Natural killer cell treated with Interleukin-12 subunit alpha and Interleukin-12 subunit beta and Interleukin-15 and Interleukin-18, amount 100 ng/mL, for 72 hours (primary cell): ENCODE measurements around the gene SPATA21. TPM values are rescaled to one million over a fixed set of nuclear protein-coding genes. Genes with fewer than 3 reads are reported as not detected.
A peak's percentile ranks its signal among the peaks of the same experiment; 100 is the strongest.
"Not testable (repeated sequence)": the region's sequence is repeated elsewhere in the genome, so short reads cannot be mapped to it uniquely, and the experiment has no call there.

ENCODE experiments used
- ATAC-seq, 2 donors: fragments of 150-1000 bp; cut with Tn5 transposase in 1 of 2; sonication (Bioruptor Pico), chemical (Tn5 transposase) in 1 of 2; 2 replicates each; pipeline ENCODE4 v1.10.0; 2021
- DNase-seq: peaks from one replicate; pipeline ENCODE4 v3.0.0; 2022; ENCODE audit warnings: low spot score
- H3K27ac Mint-ChIP-seq, 2 donors: 1 replicate in 1 of 2; 2 replicates in 1 of 2; pipeline ENCODE4 v1.8.0; 2022; ENCODE audit warnings: mixed read lengths in 2 of 2, mild to moderate bottlenecking in 1 of 2, moderate library complexity in 1 of 2
- H3K27me3 Mint-ChIP-seq, 2 donors: 1 replicate in 1 of 2; 2 replicates in 1 of 2; pipeline ENCODE4 v1.8.0; 2022; ENCODE audit warnings: mixed read lengths in 2 of 2
- H3K36me3 Mint-ChIP-seq: one replicate; pipeline ENCODE4 v1.8.0; 2022; ENCODE audit warnings: mixed read lengths
- H3K4me1 Mint-ChIP-seq, 2 donors: 1 replicate in 1 of 2; 2 replicates in 1 of 2; pipeline ENCODE4 v1.8.0; 2022; ENCODE audit warnings: low read depth in 2 of 2, mixed read lengths in 2 of 2, mild to moderate bottlenecking in 1 of 2
- H3K4me3 Mint-ChIP-seq: one replicate; pipeline ENCODE4 v1.8.0; 2022; ENCODE audit warnings: mixed read lengths
- H3K9me3 Mint-ChIP-seq: 2 replicates; pipeline ENCODE4 v1.8.0; 2022; ENCODE audit warnings: mixed read lengths
- total RNA-seq, 2 donors: library from RNA; stranded (reverse); gene quantifications; one replicate each; pipeline ENCODE4 v1.2.3, GENCODE V29; 2022

The SPATA21 gene
- total RNA-seq, 2 donors from 2014 or later, result not detected

DNA sequence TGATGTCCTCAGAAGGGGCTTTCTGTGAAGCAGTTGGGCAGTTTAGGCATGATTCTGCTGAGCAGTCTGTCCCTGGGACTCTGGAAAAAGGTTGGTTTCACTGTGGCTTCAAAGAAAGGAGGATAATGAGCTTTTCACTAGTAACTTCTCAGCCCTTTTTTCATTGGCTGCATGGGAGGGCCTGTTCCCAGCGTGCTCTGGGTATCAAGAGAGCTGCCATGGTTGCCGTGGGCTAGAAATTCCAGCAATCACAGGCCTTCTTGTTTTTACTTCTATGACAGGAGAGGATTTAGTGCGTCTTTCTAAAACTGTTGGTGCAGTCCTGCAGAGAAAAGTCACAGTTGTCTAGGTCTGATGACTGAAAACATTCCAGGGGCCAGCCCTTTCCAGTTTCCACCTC is 63.0 kb downstream of the SPATA21 start:
- ATAC-seq (no peak), DNase-seq (no peak)
- Mint-ChIP-seq H3K9me3 (peaks cover 6% of the 10 kb centered on the region), H3K36me3 (peaks cover 9% of the 10 kb centered on the region), H3K27me3 (no peaks in the 10 kb centered on the region), H3K27ac (peak overlapping the region; percentile 70 to 86), H3K4me3 (peak overlapping the region; percentile 55), H3K4me1 (peaks cover 69 to 75% of the 10 kb centered on the region in 2 donors)

DNA sequence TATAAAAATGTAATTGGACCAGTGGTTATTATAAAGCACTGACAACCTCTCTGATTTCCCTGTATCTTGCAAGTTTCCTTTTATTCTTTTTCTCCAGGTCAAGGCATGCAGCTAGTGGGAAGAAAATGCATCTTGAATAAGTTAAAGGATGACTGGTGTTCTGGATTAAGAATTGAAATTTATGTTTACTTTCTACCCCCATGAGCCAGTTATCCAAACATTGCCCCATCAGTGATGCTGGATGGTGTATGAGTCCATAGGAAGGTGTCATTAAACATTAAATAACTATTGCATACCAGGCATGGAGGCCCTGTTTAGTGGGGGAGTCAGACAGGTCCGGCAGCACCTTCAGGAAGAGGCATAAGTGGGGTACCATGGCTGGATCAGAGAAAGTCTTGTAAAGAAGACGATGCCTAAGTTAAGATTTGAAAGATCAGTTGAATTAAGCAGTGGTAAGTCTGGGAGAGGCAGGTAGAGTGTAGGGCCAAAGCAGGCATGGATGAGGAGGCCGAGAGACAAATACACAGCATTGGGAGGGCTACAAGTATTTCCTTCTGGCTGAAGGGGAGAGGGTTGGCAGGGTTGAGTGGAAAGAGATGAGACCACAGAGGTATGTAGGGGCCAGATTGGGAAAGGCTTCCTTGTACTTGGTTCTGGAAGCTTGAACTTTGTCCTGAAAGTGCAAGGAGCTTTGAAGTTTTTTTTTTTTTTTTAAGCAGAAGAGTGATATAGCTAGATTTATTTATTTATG is 64.5 kb downstream of the SPATA21 start:
- H3K4me1 Mint-ChIP-seq, result peaks cover 66 to 73% of the 10 kb centered on the region in 2 donors
- H3K9me3 Mint-ChIP-seq, result peaks cover 6% of the 10 kb centered on the region
- H3K4me3 Mint-ChIP-seq, result peak overlapping the region; percentile 80
- H3K36me3 Mint-ChIP-seq, result peaks cover 18% of the 10 kb centered on the region
- H3K27ac Mint-ChIP-seq, result peak overlapping the region; percentile 98 to 99
- ATAC-seq (no peak), DNase-seq (peak; percentile 6)
- H3K27me3 Mint-ChIP-seq, result no peaks in the 10 kb centered on the region

DNA sequence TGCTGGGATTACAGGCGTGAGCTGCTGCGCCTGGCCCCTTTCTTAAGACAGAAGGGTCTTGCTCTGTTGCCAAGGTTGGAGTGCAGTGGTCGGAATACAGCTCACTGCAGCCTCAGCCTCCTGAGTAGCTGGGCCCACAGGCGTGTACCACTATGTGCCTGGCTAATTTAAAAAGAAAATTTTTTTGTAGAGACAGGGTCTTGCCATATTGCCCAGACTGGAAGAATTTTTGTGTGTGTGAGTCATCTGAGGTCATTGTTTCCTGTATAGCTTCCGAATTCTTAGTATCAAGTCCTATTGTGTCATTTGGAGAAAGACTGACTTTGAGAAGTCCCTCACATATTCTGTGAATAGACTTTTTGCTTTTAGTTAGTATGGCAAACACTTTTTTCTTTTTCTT is 65.5 kb downstream of the SPATA21 start:
- DNase-seq, result peak; percentile 60
- Mint-ChIP-seq H3K4me3 (peak overlapping the region; percentile 80), H3K27me3 (no peaks in the 10 kb centered on the region), H3K4me1 (peaks cover 61 to 65% of the 10 kb centered on the region in 2 donors), H3K27ac (peak overlapping the region; percentile 98 to 99), H3K9me3 (peaks cover 6% of the 10 kb centered on the region), H3K36me3 (peaks cover 18% of the 10 kb centered on the region)
- peak; percentile 1 to 31 for ATAC-seq

DNA sequence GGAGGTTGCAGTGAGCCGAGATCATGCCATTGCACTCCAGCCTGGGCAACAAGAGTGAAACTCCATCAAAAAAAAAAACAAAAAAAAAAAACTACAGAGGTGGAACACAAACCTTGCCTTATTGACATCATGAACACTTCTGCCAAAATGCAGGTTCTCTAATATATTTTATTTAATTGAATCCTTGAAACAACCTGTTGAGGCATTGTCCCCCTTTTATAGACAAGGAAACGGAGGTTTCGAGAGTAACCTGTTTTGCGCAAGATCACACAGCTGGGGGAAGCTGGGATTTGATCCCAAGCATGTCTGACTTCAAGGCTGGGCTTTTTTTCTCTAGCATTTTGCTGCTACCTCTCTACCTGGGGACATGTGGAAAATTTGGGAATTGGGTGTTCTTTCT is 67.4 kb downstream of the SPATA21 start:
- peaks cover 18% of the 10 kb centered on the region for H3K36me3 Mint-ChIP-seq

DNA sequence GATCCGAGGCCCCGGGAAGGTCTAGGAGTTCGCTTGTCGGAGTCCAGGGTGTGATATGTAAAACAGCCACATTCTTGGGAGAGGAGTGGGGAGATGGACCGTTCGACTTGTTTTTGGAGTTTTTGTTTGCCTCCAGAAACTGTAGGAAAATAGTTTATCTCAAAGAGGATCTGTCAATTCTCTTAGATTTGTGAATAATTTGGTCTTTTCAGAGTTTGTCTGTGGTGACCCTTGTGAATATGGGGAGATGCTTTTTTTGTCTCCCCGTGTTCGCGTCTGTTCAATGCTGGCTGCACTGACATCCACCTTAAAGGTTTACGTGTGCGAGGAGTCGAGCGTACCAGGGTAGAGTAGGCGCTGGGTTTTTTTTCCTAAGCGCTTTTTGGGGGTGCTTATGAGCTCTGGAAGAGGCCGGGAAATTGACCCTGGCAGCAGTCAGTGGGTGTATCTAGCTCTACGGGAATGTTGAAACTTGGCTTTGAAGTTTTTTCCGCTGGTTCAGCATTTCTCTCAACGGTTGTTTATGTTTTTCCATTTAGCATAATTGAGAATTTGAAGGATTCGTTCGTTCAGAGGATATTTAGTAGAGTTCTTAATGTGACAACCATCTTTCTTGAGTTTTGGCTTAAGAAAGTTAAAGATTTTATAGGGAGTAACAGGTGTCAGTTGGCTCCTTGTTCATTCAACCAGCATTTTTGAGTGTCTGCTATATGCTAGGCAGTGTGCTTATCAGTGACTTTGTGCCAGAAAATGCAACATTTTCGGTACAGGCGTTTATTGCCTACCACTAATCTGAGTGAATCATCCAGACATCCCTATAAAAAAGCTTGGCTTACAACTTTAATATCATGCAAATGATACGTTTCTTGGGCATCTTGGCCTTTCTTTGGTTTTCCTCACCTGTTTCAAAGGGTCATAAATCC is 69.0 kb downstream of the SPATA21 start:
- Mint-ChIP-seq H3K4me1 (peaks cover 44 to 51% of the 10 kb centered on the region in 2 donors), H3K27ac (peak overlapping the region; percentile 95 to 98), H3K27me3 (no peaks in the 10 kb centered on the region), H3K36me3 (peaks cover 18% of the 10 kb centered on the region), H3K9me3 (peaks cover 6% of the 10 kb centered on the region), H3K4me3 (peak overlapping the region; percentile 84)
- peak; percentile 60 for DNase-seq
- ATAC-seq, result no peak

More for the DNA sequence above, 67.4 kb downstream of the SPATA21 start:
- no peaks in the 10 kb centered on the region for H3K27me3 Mint-ChIP-seq
- H3K4me3 Mint-ChIP-seq, result peak overlapping the region; percentile 84
- peaks cover 6% of the 10 kb centered on the region for H3K9me3 Mint-ChIP-seq
- H3K4me1 Mint-ChIP-seq, result peaks cover 49 to 52% of the 10 kb centered on the region in 2 donors
- DNase-seq, result peak; percentile 15
- H3K27ac Mint-ChIP-seq, result peak overlapping the region; percentile 95 to 98
- no peak for ATAC-seq

DNA sequence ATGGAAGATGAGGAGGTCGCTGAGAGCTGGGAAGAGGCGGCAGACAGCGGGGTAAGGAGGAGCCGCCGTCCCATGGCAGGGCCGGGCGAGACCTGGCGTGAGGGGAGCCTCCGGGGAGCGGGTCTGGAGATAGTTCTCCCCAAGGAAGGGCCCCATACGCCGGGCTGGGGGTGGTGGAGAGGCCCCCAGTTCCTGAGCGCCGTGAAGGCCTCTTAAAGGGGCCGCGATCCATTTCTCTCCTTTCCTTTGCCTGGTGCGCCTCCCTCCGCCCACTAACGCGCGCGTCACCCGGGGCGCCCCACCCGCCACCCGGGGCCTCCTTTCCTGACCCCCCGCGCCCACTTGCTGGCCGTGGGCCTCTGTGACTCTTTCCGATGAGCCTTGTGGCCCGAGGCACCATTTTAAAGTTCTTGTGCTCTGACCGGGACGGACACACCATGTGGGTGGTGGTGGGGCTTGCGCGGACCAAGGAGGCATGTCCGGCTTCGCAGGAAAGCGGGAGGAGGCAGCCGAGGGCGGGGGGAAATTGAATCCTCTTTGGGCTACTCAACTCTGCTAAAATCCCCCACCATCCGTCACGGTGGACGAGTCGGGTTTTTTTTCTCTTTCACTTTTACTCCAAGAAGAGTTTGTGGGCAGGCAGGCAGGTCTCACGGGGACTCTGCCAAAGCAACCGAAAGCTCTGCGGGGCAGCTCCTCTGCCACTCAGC is 69.8 kb downstream of the SPATA21 start:
- peak overlapping the region; percentile 95 to 98 for H3K27ac Mint-ChIP-seq
- DNase-seq (peak; percentile 94), ATAC-seq (peak; percentile 83)
- H3K4me3 Mint-ChIP-seq, result peak overlapping the region; percentile 84
- H3K36me3 Mint-ChIP-seq, result peaks cover 11% of the 10 kb centered on the region
- peaks cover under 1% of the 10 kb centered on the region for H3K9me3 Mint-ChIP-seq
- peaks cover 39 to 46% of the 10 kb centered on the region in 2 donors for H3K4me1 Mint-ChIP-seq
- H3K27me3 Mint-ChIP-seq, result no peaks in the 10 kb centered on the region

DNA sequence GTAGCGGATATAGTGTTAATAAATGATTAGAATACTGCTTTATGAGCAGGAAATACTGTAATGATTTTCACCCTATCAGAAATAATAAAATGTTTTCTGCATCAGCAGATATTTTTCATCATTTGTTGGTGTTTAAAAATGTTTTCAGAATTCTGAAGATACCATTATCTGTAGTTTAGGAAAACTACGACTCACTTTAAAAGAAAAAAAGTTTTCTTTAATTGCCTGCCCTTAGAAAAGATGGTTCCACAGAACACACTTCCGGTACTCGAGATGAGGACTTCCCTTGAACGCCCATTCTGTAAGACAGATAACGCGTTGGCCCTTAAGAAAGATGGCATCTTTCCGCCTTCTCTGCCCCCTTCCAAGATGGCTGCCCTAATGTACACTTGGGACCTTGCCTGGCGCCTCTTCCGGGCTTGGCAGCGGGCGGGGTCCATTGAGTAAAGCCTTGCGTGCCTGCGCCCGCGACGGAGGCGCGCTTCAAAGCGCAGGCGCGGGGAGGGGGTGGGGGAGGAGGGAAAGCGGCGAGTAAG is 70.4 kb downstream of the SPATA21 start, which contains the start of gene SZRD1:
Gene SZRD1, plus strand, starts transcription at position 521 of the 536 bp plus-strand sequence. CDS start 16 bp downstream, outside the sequence.
- H3K4me1 Mint-ChIP-seq, result peaks cover 33 to 40% of the 10 kb centered on the region in 2 donors
- peaks cover 9% of the 10 kb centered on the region for H3K36me3 Mint-ChIP-seq
- H3K27ac Mint-ChIP-seq, result peak within 1 kb of the TSS; percentile 95 to 98
- peak; percentile 92 to 93 for ATAC-seq
- no peaks in the 10 kb centered on the region for H3K27me3 Mint-ChIP-seq
- H3K9me3 Mint-ChIP-seq, result no peaks in the 10 kb centered on the region
- H3K4me3 Mint-ChIP-seq, result peak within 1 kb of the TSS; percentile 84
- peak; percentile 97 for DNase-seq

DNA sequence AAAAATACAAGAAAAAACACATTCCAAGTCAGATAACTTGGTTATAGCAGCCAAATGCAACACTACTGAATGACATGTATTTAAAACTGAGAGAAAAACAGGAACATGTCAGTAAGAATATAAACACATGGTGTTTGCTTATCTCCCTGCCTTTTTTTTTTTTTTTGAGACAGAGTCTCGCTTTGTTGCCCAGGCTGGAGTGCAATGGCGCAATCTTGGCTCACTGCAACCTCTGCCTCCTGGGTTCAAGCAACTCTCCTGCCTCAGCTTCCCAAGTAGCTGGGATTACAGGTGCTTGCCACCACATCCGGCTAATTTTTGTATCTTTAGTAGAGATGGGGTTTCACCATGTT is 72.1 kb downstream of the SPATA21 start:
- H3K27ac Mint-ChIP-seq, result peak overlapping the region; percentile 13 to 78

DNA sequence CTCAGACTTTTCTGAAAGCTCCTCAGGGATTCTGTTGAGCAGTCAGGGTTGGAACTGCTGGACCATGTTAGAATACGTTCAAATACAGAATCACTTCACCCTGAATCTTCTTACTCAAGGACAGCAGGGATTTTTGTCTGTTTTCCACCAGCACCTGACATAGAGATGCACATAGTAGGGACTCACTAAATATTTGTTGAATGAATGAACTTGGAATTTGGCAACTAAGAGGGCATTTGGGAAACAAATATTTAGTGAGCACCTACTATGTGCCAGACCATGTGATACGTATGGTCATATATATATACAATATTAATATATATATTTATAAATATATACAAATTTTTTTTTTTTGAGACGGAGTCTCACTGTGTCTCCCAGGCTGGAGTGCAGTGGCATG is 80.4 kb downstream of the SPATA21 start:
- no peaks in the 10 kb centered on the region for H3K36me3 Mint-ChIP-seq
- H3K27ac Mint-ChIP-seq, result no peak overlapping the region
- no peak for DNase-seq
- H3K27me3 Mint-ChIP-seq, result no peaks in the 10 kb centered on the region
- H3K4me1 Mint-ChIP-seq, result peaks cover 3 to 5% of the 10 kb centered on the region in 2 donors
- no peak for ATAC-seq
- no peaks in the 10 kb centered on the region for H3K9me3 Mint-ChIP-seq
- H3K4me3 Mint-ChIP-seq, result no peak overlapping the region

More for the DNA sequence above, 72.1 kb downstream of the SPATA21 start:
- DNase-seq, result peak; percentile 22
- not testable (repeated sequence) for ATAC-seq, H3K36me3 Mint-ChIP-seq, H3K4me3 Mint-ChIP-seq, H3K27me3 Mint-ChIP-seq, H3K9me3 Mint-ChIP-seq
- peaks cover 25 to 30% of the 10 kb centered on the region in 2 donors for H3K4me1 Mint-ChIP-seq

DNA sequence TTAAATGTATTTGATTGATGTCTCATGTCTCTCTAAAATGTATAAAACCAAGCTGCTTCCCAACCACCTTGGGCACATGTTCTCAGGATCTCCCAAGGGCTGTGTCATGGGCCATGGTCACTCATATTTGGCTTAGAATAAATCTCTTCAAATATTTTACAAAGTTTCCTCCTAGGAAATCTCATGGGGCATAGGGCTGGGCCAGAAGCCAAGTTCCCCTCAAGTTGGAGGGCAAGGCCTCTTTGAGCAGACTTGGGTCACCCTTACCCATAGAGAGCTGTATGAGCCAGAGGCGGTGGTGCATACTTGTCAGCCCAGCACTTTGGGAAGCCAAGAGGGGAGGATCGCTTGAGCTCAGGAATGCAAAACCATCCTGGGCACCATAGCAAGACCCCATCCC is 82.6 kb downstream of the SPATA21 start:
- no peak for DNase-seq
- Mint-ChIP-seq H3K4me1 (peaks cover 16 to 24% of the 10 kb centered on the region in 2 donors), H3K36me3 (no peaks in the 10 kb centered on the region), H3K27me3 (no peaks in the 10 kb centered on the region), H3K4me3 (no peak overlapping the region), H3K27ac (no peak overlapping the region), H3K9me3 (no peaks in the 10 kb centered on the region)
- no peak for ATAC-seq

DNA sequence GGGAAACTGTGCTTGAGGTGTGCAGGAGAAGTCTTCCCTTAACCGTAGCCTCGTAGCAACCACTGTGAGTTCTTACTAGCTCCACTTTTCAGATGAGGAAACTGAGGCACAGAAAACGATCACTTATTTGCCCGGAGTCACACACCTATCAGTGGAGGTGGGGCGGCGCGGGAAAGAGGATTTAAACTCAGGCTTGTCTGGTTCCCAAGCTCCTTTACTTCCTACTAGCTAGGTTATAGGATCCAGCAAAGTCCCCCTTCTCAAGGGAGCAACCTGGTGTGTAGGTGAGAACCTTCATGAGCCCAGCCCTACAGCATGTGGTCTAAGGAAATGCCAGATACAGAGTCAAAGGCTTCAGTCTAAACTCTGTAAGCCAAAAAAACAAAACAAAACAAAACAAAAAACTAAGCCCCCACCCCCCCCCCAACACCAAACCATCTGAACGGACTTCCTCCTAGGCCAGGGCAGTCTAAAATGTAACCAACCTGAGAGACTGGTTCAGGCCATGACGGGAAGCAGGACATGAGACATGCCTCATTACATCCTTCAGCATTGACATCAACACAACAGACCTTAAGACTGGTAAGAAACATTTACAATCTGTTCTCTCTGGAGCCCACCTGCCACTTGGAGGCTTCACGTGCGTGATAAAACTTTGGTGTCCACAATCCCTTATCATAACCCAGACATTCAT is 84.2 kb downstream of the SPATA21 start:
- no peaks in the 10 kb centered on the region for H3K9me3 Mint-ChIP-seq

DNA sequence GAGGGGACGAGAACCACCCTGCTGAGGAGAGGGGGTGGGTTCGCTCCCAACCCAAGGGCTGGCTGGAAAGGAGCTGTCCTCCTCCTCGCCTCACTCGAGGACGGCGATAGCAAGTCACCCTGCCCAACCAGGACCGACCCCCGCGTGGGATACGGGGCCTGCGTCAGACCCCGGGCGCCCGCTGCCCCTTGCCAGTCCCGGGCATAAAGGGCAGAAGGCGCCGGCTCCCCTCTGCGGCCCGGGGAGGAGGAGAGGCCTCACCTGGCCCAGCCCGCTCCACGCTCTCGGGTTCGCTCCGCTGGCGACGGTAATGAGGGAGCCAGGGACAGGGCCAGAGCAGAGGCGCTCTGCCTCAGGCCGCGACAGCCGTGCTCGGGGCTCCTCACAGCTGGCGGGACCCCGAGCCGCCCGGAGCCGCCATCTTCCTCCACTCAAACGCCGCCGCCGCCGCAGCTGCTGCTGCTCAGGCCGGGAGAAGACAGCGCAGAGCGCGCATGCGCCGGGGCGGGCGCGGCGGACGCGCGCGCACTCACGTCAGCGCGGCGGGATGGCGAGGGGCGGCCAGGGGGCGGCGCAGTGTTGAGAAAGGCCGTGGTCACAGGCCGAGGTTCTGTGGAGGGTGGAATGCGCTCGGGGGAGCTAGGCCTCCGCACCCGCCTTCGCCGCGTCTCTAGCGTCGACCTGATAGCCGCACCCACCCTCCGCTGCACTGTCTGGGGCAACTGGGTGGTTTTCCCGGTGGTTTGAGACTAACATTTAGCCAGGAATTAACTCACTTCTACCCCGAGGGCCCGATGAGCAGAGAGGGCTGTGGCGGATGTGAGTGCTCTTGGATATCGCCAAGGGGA is 85.0 kb downstream of the SPATA21 start, which contains the start of gene FBXO42:
Gene FBXO42, minus strand, starts transcription at position 487 of the 848 bp plus-strand sequence. CDS start 37,062 bp downstream, outside the sequence.
- Mint-ChIP-seq H3K27ac (peak within 1 kb of the TSS; percentile 81 to 94), H3K9me3 (no peaks in the 10 kb centered on the region), H3K4me3 (peak within 1 kb of the TSS; percentile 91), H3K4me1 (peaks cover 18 to 24% of the 10 kb centered on the region in 2 donors), H3K27me3 (no peaks in the 10 kb centered on the region), H3K36me3 (no peaks in the 10 kb centered on the region)
- DNase-seq (peak; percentile 93), ATAC-seq (peak; percentile 96 to 97)

More for the DNA sequence above, 84.2 kb downstream of the SPATA21 start:
- H3K27ac Mint-ChIP-seq, result peak overlapping the region; percentile 81 to 94
- no peaks in the 10 kb centered on the region for H3K36me3 Mint-ChIP-seq
- peak overlapping the region; percentile 91 for H3K4me3 Mint-ChIP-seq
- ATAC-seq (peak in 1 of 2 donors; percentile 34), DNase-seq (no peak)
- H3K4me1 Mint-ChIP-seq, result peaks cover 17 to 24% of the 10 kb centered on the region in 2 donors
- no peaks in the 10 kb centered on the region for H3K27me3 Mint-ChIP-seq
